Neutrophil (primary cell): ENCODE measurements around the gene TTF2.
A peak's percentile ranks its signal among the peaks of the same experiment; 100 is the strongest.

Source experiments
- H3K27ac ChIP-seq: fragments of 200-600 bp; sonication (generic); 2 replicates; pipeline ENCODE4 v1.5.1; 2016; ENCODE audit warnings: mild to moderate bottlenecking, moderate library complexity
- H3K27me3 ChIP-seq: fragments of 200-600 bp; sonication (generic); 2 replicates; pipeline ENCODE4 v1.6.0; 2016; ENCODE audit warnings: mild to moderate bottlenecking
- H3K36me3 ChIP-seq: fragments of 200-600 bp; sonication (generic); 2 replicates; pipeline ENCODE4 v1.5.1; 2017
- H3K4me1 ChIP-seq, 2 experiments: fragments of 200-600 bp in 1 of 2; sonication (generic) in 1 of 2; 1 replicate in 1 of 2; 2 replicates in 1 of 2; pipeline versions ENCODE4 v1.5.1 to v1.6.1; 2013 to 2016; ENCODE audit warnings: low read depth in 1 of 2, low read length in 1 of 2, mild to moderate bottlenecking in 1 of 2, moderate library complexity in 1 of 2; ENCODE audit not compliant: control insufficient read depth in 1 of 2, insufficient read depth in 1 of 2
- H3K4me3 ChIP-seq, 2 experiments: fragments of 200-600 bp in 1 of 2; sonication (generic) in 1 of 2; 1 replicate in 1 of 2; 2 replicates in 1 of 2; pipeline ENCODE4 v1.5.1; 2013 to 2016; ENCODE audit warnings: low read depth in 1 of 2, low read length in 1 of 2, mild to moderate bottlenecking in 1 of 2, moderate library complexity in 1 of 2
- H3K9me3 ChIP-seq: fragments of 200-600 bp; sonication (generic); 2 replicates; pipeline ENCODE4 v1.5.1; 2016
- CTCF ChIP-seq: fragments of 200-600 bp; sonication (generic); IDR thresholded peaks from 2 replicates; pipeline ENCODE4 v1.5.1; 2016; ENCODE audit warnings: antibody characterized with exemption

The TTF2 gene

GRCh38 chr1:117059678-117060440 lies at the start of gene TTF2:
Gene TTF2, plus strand, starts transcription at chr1:117060326. Its CDS starts 21 bp downstream, at chr1:117060347.
- peak within 1 kb of the TSS; percentile 83 to 93 for H3K4me3 ChIP-seq
- no peaks in the 10 kb centered on the region for H3K9me3 ChIP-seq
- H3K27ac ChIP-seq, result peak within 1 kb of the TSS; percentile 76
- TF ChIP-seq CTCF, result peak; percentile 65
- H3K27me3 ChIP-seq, result no peaks in the 10 kb centered on the region
- H3K4me1 ChIP-seq, result peaks cover 25 to 37% of the 10 kb centered on the region in 2 experiments
- no peaks in the 10 kb centered on the region for H3K36me3 ChIP-seq

DNA sequence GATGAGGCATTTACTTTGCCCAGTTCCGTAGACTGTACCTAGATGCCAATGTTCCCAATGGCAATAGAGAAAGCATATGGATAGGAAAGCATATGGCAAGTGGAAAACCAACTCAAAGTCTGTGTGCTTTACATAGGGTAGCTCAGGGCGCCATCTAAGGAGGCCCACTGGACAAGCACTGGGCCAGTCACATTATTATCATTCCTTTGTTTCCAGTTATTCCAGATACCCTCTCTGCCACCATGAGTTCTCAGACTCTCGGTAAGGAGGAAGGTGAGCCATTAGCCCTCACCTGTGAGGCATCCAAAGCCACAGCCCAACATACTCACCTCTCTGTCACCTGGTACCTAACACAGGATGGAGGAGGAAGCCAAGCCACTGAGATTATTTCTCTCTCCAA lies 48.8 kb upstream of the TTF2 start:
- Histone ChIP-seq H3K36me3 (peaks cover 56% of the 10 kb centered on the region), H3K4me1 (peaks cover 34 to 37% of the 10 kb centered on the region in 2 experiments), H3K27ac (no peak overlapping the region), H3K9me3 (peaks cover 3% of the 10 kb centered on the region), H3K27me3 (no peaks in the 10 kb centered on the region), H3K4me3 (no peak overlapping the region)
- no peak for TF ChIP-seq CTCF

- H3K4me3 ChIP-seq, result no peak overlapping the region
- peaks cover 13 to 17% of the 10 kb centered on the region in 2 experiments for H3K4me1 ChIP-seq
- peaks cover 3% of the 10 kb centered on the region for H3K9me3 ChIP-seq
- no peaks in the 10 kb centered on the region for H3K27me3 ChIP-seq
- peaks cover 77% of the 10 kb centered on the region for H3K36me3 ChIP-seq
- H3K27ac ChIP-seq, result no peak overlapping the region
- TF ChIP-seq CTCF, result no peak
These were observed 46.7 kb upstream of the TTF2 start for GRCh38 chr1:117013309-117013858.

DNA sequence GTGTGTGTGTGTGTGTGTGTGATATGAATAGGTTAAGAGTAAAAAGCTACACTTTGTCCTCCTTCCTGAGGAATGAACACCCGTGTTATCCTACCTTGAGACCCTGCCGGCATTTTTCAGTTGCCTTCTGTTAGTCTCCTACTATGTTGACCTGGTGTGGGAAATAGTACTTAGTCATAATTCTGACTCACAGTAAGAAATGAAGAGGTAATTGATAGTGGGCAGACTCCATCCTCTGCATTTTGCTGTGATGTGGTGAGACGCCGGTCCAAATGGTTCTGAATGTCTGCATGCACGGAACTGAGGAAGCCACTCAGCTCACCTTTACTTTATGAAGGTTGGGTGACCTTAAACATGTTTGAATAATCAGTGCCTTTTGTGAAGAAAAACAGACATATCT lies 45.9 kb upstream of the TTF2 start:
- no peaks in the 10 kb centered on the region for H3K27me3 ChIP-seq
- H3K27ac ChIP-seq, result no peak overlapping the region
- H3K4me3 ChIP-seq, result no peak overlapping the region
- peaks cover 3% of the 10 kb centered on the region for H3K9me3 ChIP-seq
- TF ChIP-seq CTCF, result no peak
- peaks cover 85% of the 10 kb centered on the region for H3K36me3 ChIP-seq
- peaks cover 5 to 8% of the 10 kb centered on the region in 2 experiments for H3K4me1 ChIP-seq

DNA sequence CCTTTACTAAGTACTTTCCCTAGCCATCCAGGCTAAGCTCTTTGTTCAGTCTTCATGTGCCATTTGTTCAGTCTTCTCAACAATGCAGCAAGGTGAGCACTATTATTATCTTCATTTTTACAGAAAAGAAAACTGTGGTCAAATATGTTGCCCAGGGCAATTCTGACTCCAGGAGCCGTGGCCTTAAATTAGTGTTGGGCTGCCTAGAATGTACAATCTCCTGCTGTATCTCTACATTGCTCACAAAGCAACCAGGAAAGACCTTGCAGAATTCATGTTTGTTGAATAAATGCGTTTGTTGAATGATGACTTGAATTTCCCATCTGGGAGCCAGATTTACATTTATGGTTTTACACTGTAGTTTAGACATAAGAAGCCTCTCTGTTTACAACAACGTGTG lies 44.4 kb upstream of the TTF2 start:
- TF ChIP-seq CTCF, result no peak
- H3K27me3 ChIP-seq, result no peaks in the 10 kb centered on the region
- no peak overlapping the region for H3K27ac ChIP-seq
- H3K9me3 ChIP-seq, result peaks cover 3% of the 10 kb centered on the region
- H3K4me3 ChIP-seq, result no peak overlapping the region
- no peaks in the 10 kb centered on the region for H3K4me1 ChIP-seq
- H3K36me3 ChIP-seq, result peaks cover 91% of the 10 kb centered on the region
